SH-SY5Y (cell line): ENCODE measurements around the gene NPHP4.

ENCODE experiments used
- GATA2 ChIP-seq: IDR thresholded peaks from 2 replicates; pipeline ENCODE4 v1.6.1; 2011; ENCODE audit warnings: mild to moderate bottlenecking, low read depth, low read length
- GATA3 ChIP-seq: IDR thresholded peaks from 2 replicates; pipeline ENCODE4 v1.6.1; 2011; ENCODE audit warnings: low read depth, mild to moderate bottlenecking, low read length, moderate library complexity

- TF ChIP-seq GATA2 (peak; percentile 59), GATA3 (no peak)
Measured at GRCh38 chr1:6001992-6002576, 9.9 kb upstream of the NPHP4 start.
